H9 (cell line): Measurements from ENCODE around the gene OXSM. TPM values are rescaled to one million over a fixed set of nuclear protein-coding genes. Genes with fewer than 3 reads are reported as not detected.

Experiments
- DNase-seq: peaks from one replicate; pipeline ENCODE4 v3.0.0-alpha.2; 2017
- H2AFZ ChIP-seq: one replicate; pipeline ENCODE4 v1.6.1; 2013; ENCODE audit warnings: mild to moderate bottlenecking, low read length, control low read depth, moderate library complexity
- H2AK5ac ChIP-seq: 2 replicates; pipeline ENCODE4 v1.6.1; 2013; ENCODE audit warnings: low read length, control low read depth, mixed read lengths; ENCODE audit not compliant: insufficient read length
- H2BK120ac ChIP-seq: one replicate; pipeline ENCODE4 v1.6.1; 2013; ENCODE audit warnings: low read depth, mild to moderate bottlenecking, low read length, control low read depth, inconsistent platforms; ENCODE audit not compliant: poor library complexity, severe bottlenecking
- H2BK12ac ChIP-seq: 2 replicates; pipeline ENCODE4 v1.6.1; 2013; ENCODE audit warnings: low read length, control low read depth, mixed read lengths, low read depth; ENCODE audit not compliant: insufficient read length
- H2BK15ac ChIP-seq: 2 replicates; pipeline ENCODE4 v1.6.1; 2013; ENCODE audit warnings: low read depth, low read length, control low read depth
- H2BK20ac ChIP-seq: one replicate; pipeline ENCODE4 v1.6.1; 2013; ENCODE audit warnings: low read depth, mild to moderate bottlenecking, low read length, control low read depth, inconsistent platforms; ENCODE audit not compliant: poor library complexity, severe bottlenecking
- H2BK5ac ChIP-seq: 2 replicates; pipeline ENCODE4 v1.6.1; 2013; ENCODE audit warnings: low read length, control low read depth, mixed read lengths; ENCODE audit not compliant: insufficient read length
- H3K14ac ChIP-seq: 2 replicates; pipeline ENCODE4 v1.6.1; 2013; ENCODE audit warnings: low read length, control low read depth; ENCODE audit not compliant: insufficient read depth
- H3K18ac ChIP-seq: 2 replicates; pipeline ENCODE4 v1.6.1; 2013; ENCODE audit warnings: low read depth, mild to moderate bottlenecking, mixed read lengths, low read length, control low read depth; ENCODE audit not compliant: insufficient read length
- H3K23ac ChIP-seq: 2 replicates; pipeline ENCODE4 v1.6.1; 2013; ENCODE audit warnings: low read length, control low read depth, mixed read lengths, low read depth; ENCODE audit not compliant: insufficient read length
- H3K23me2 ChIP-seq: 2 replicates; pipeline ENCODE4 v1.6.1; 2013; ENCODE audit warnings: low read depth, mild to moderate bottlenecking, mixed read lengths, low read length, control low read depth; ENCODE audit not compliant: insufficient read length, poor library complexity, severe bottlenecking
- H3K27ac ChIP-seq: 2 replicates; pipeline ENCODE4 v1.5.1; 2013; ENCODE audit warnings: low read length, control low read depth, mixed read lengths, low read depth; ENCODE audit not compliant: insufficient read length
- H3K27me3 ChIP-seq: 2 replicates; pipeline ENCODE4 v1.6.1; 2013; ENCODE audit warnings: low read length, control low read depth, inconsistent platforms; ENCODE audit not compliant: insufficient read depth
- H3K4ac ChIP-seq: 2 replicates; pipeline ENCODE4 v1.6.1; 2013; ENCODE audit warnings: low read depth, mild to moderate bottlenecking, control low read depth, inconsistent platforms, low read length, moderate library complexity
- H3K4me1 ChIP-seq: 2 replicates; pipeline ENCODE4 v1.6.1; 2013; ENCODE audit warnings: low read length, control low read depth, inconsistent platforms; ENCODE audit not compliant: insufficient read depth
- H3K4me2 ChIP-seq: 2 replicates; pipeline ENCODE4 v1.6.1; 2013; ENCODE audit warnings: low read length, control low read depth, mixed read lengths; ENCODE audit not compliant: insufficient read length, insufficient read depth
- H3K56ac ChIP-seq: 2 replicates; pipeline ENCODE4 v1.6.1; 2013; ENCODE audit warnings: low read depth, mild to moderate bottlenecking, mixed read lengths, low read length, control low read depth; ENCODE audit not compliant: insufficient read length
- H3K79me1 ChIP-seq: 2 replicates; pipeline ENCODE4 v1.6.1; 2013; ENCODE audit warnings: low read depth, mild to moderate bottlenecking, moderate library complexity, low read length, control low read depth, inconsistent platforms; ENCODE audit not compliant: insufficient read depth, poor library complexity, severe bottlenecking
- H3K79me2 ChIP-seq: 2 replicates; pipeline ENCODE4 v1.6.1; 2013; ENCODE audit warnings: low read length, control low read depth, inconsistent platforms; ENCODE audit not compliant: insufficient read depth
- H3K9ac ChIP-seq: 2 replicates; pipeline ENCODE4 v1.6.1; 2013; ENCODE audit warnings: low read length, control low read depth, mixed read lengths; ENCODE audit not compliant: insufficient read length; ENCODE audit errors: extremely low read depth
- H3K9me3 ChIP-seq: one replicate; pipeline ENCODE4 v1.6.1; 2013; ENCODE audit warnings: low read depth, low read length, inconsistent platforms; ENCODE audit not compliant: control insufficient read depth
- H3T11ph ChIP-seq: one replicate; pipeline ENCODE4 v1.6.1; 2013; ENCODE audit warnings: mild to moderate bottlenecking, low read length, control low read depth, inconsistent platforms
- H4K20me1 ChIP-seq: one replicate; pipeline ENCODE4 v1.6.1; 2013; ENCODE audit not compliant: control insufficient read depth, insufficient read length, insufficient read depth
- H4K5ac ChIP-seq: 2 replicates; pipeline ENCODE4 v1.6.1; 2013; ENCODE audit warnings: low read depth, mild to moderate bottlenecking, mixed read lengths, low read length, control low read depth; ENCODE audit not compliant: insufficient read length
- H4K8ac ChIP-seq: replicated peaks from 2 replicates; pipeline ENCODE4 v1.6.1; 2013; ENCODE audit warnings: low read length, control low read depth, mixed read lengths, low read depth; ENCODE audit not compliant: insufficient read length
- H4K91ac ChIP-seq: 2 replicates; pipeline ENCODE4 v1.6.1; 2013; ENCODE audit warnings: low read depth, mild to moderate bottlenecking, moderate library complexity, mixed read lengths, low read length, control low read depth; ENCODE audit not compliant: insufficient read length
- H3K27ac Mint-ChIP-seq, 3 experiments: 2 replicates in 2 of 3; 3 replicates in 1 of 3; pipeline ENCODE4 v1.8.0; 2020 to 2021; ENCODE audit warnings: mixed read lengths in 3 of 3, mild to moderate bottlenecking in 1 of 3, moderate library complexity in 1 of 3
- H3K27me3 Mint-ChIP-seq: 2 replicates; pipeline ENCODE4 v1.8.0; 2021; ENCODE audit warnings: low read depth, mild to moderate bottlenecking, moderate library complexity, mixed read lengths
- H3K36me3 Mint-ChIP-seq, 3 experiments: 2 replicates in 2 of 3; 3 replicates in 1 of 3; pipeline ENCODE4 v1.8.0; 2020 to 2021; ENCODE audit warnings: low read depth in 3 of 3, mixed read lengths in 3 of 3; ENCODE audit not compliant: insufficient read depth in 1 of 3
- H3K4me1 Mint-ChIP-seq, 2 experiments: 2 replicates each; pipeline ENCODE4 v1.8.0; 2020; ENCODE audit warnings: mixed read lengths in 2 of 2
- H3K4me3 Mint-ChIP-seq, 2 experiments: 2 replicates in 1 of 2; 3 replicates in 1 of 2; pipeline ENCODE4 v1.8.0; 2020 to 2021; ENCODE audit warnings: mild to moderate bottlenecking in 2 of 2, mixed read lengths in 2 of 2, moderate library complexity in 1 of 2
- H3K9me3 Mint-ChIP-seq, 2 experiments: 2 replicates in 1 of 2; 3 replicates in 1 of 2; pipeline ENCODE4 v1.8.0; 2020; ENCODE audit warnings: mild to moderate bottlenecking in 2 of 2, mixed read lengths in 2 of 2, moderate library complexity in 1 of 2
- CTCF ChIP-seq: fragments of 200-600 bp; sonication (generic); conservative IDR thresholded peaks from 3 replicates; pipeline ENCODE4 v1.8.0; 2021; ENCODE audit warnings: antibody characterized with exemption, mild to moderate bottlenecking
- WGBS: extraction: QIAGEN DNeasy Blood & Tissue Kit; methylation state at CpG from one replicate; pipeline ENCODE4 v1.1.7; 2013; ENCODE audit warnings: missing lambda C conversion rate, low lambda C conversion rate, mixed read lengths; ENCODE audit not compliant: insufficient read length; ENCODE audit errors: extremely low coverage; 5-methylcytosine and 5-hydroxymethylcytosine counted together
- total RNA-seq: library from RNA; stranded (reverse); gene quantifications from 2 replicates; pipeline ENCODE4 v1.2.1, GENCODE V29; 2021

The OXSM gene
- total RNA-seq, 1 experiment from 2014 or later: 2.5 TPM

GRCh38 chr3:25781145-25781757, 8.6 kb upstream of the OXSM start:
- peak overlapping the region; percentile 54 to 84; a peak in 2 of 5 replicates for H3K4me3 Mint-ChIP-seq
- H2AFZ ChIP-seq: no peak overlapping the region
- WGBS: no CpG with 5 or more reads among the region's 11 CpGs
- H3K27me3 ChIP-seq: no peaks in the 10 kb centered on the region
- H3K18ac ChIP-seq: no peak overlapping the region
- DNase-seq: no peak
- H3K4me2 ChIP-seq: no peak overlapping the region
- no peak overlapping the region for H3K23ac ChIP-seq
- H3K9me3 ChIP-seq: no peaks in the 10 kb centered on the region
- H3K36me3 Mint-ChIP-seq: peaks cover 13 to 28% (median 21%) of the 10 kb centered on the region in 3 experiments
- H3K14ac ChIP-seq: no peak overlapping the region
- no peak for TF ChIP-seq CTCF
- no peak overlapping the region for H2AK5ac ChIP-seq
- H3K23me2 ChIP-seq: peaks cover 5% of the 10 kb centered on the region
- no peak overlapping the region for H4K5ac ChIP-seq
- H3K56ac ChIP-seq: no peak overlapping the region
- no peak overlapping the region for H4K91ac ChIP-seq
- no peaks in the 10 kb centered on the region for H3K4me1 ChIP-seq
- peaks cover 7% of the 10 kb centered on the region for H3K27me3 Mint-ChIP-seq
- no peaks in the 10 kb centered on the region; the same call in 1 of the 2 replicates for H3K79me2 ChIP-seq
- no peak overlapping the region for H3K4ac ChIP-seq
- peaks cover 0 to 4% of the 10 kb centered on the region in 2 experiments; a peak in 1 of 5 replicates for H3K9me3 Mint-ChIP-seq
- no peak overlapping the region for H3K27ac Mint-ChIP-seq
- no peak overlapping the region for H3K9ac ChIP-seq
- H2BK5ac ChIP-seq: no peak overlapping the region
- no peak overlapping the region for H3T11ph ChIP-seq
- H2BK15ac ChIP-seq: no peak overlapping the region
- H2BK20ac ChIP-seq: no peak overlapping the region
- H4K20me1 ChIP-seq: no peaks in the 10 kb centered on the region
- no peak overlapping the region for H3K27ac ChIP-seq
- no peak overlapping the region for H2BK12ac ChIP-seq
- H3K4me1 Mint-ChIP-seq: peaks cover 20 to 22% of the 10 kb centered on the region in 2 experiments
- no peak overlapping the region for H4K8ac ChIP-seq
- H3K79me1 ChIP-seq: no peaks in the 10 kb centered on the region
- no peak overlapping the region for H2BK120ac ChIP-seq
